ENCODE data around the gene HECTD4.

HECTD4 gene

GRCh38 chr12:112169966-112170365 lies 212.3 kb downstream of the HECTD4 start:
- Histone ChIP-seq H3K9ac (ENCODE audit: low read length) (no peak overlapping the region), H3K27ac (ENCODE audit: low read depth, low read length) (no peak overlapping the region), H3K4me3 (ENCODE audit: low read length) (no peak overlapping the region), H3K4me1 (ENCODE audit: control insufficient read depth, insufficient read depth, low read length) (no peaks in the 10 kb centered on the region), H3K36me3 (ENCODE audit: control insufficient read depth, insufficient read depth, low read length) (peaks cover 25% of the 10 kb centered on the region), H3K27me3 (ENCODE audit: control insufficient read depth, insufficient read depth, low read length) (no peaks in the 10 kb centered on the region)

- H3K27ac ChIP-seq (ENCODE audit: low read depth, low read length): no peak overlapping the region
- no peak overlapping the region for H3K9ac ChIP-seq (ENCODE audit: low read length)
- no peaks in the 10 kb centered on the region for H3K27me3 ChIP-seq (ENCODE audit: control insufficient read depth, insufficient read depth, low read length)
- no peaks in the 10 kb centered on the region for H3K4me1 ChIP-seq (ENCODE audit: control insufficient read depth, insufficient read depth, low read length)
- H3K4me3 ChIP-seq (ENCODE audit: low read length): no peak overlapping the region
- peaks cover 22% of the 10 kb centered on the region for H3K36me3 ChIP-seq (ENCODE audit: control insufficient read depth, insufficient read depth, low read length)
These were observed 212.9 kb downstream of the HECTD4 start for GRCh38 chr12:112169161-112169872.

GRCh38 chr12:112168561-112168971 lies 213.7 kb downstream of the HECTD4 start:
- Histone ChIP-seq H3K36me3 (ENCODE audit: control insufficient read depth, insufficient read depth, low read length) (peaks cover 21% of the 10 kb centered on the region), H3K9ac (ENCODE audit: low read length) (no peak overlapping the region), H3K27me3 (ENCODE audit: control insufficient read depth, insufficient read depth, low read length) (no peaks in the 10 kb centered on the region), H3K4me1 (ENCODE audit: control insufficient read depth, insufficient read depth, low read length) (no peaks in the 10 kb centered on the region), H3K4me3 (ENCODE audit: low read length) (no peak overlapping the region), H3K27ac (ENCODE audit: low read depth, low read length) (no peak overlapping the region)

- H3K9ac ChIP-seq (ENCODE audit: low read length): no peak overlapping the region
- no peak overlapping the region for H3K27ac ChIP-seq (ENCODE audit: low read depth, low read length)
- H3K4me1 ChIP-seq (ENCODE audit: control insufficient read depth, insufficient read depth, low read length): no peaks in the 10 kb centered on the region
- H3K36me3 ChIP-seq (ENCODE audit: control insufficient read depth, insufficient read depth, low read length): peaks cover 27% of the 10 kb centered on the region
- H3K4me3 ChIP-seq (ENCODE audit: low read length): no peak overlapping the region
- H3K27me3 ChIP-seq (ENCODE audit: control insufficient read depth, insufficient read depth, low read length): no peaks in the 10 kb centered on the region
These were observed 214.3 kb downstream of the HECTD4 start for GRCh38 chr12:112167718-112168525.

DNA sequence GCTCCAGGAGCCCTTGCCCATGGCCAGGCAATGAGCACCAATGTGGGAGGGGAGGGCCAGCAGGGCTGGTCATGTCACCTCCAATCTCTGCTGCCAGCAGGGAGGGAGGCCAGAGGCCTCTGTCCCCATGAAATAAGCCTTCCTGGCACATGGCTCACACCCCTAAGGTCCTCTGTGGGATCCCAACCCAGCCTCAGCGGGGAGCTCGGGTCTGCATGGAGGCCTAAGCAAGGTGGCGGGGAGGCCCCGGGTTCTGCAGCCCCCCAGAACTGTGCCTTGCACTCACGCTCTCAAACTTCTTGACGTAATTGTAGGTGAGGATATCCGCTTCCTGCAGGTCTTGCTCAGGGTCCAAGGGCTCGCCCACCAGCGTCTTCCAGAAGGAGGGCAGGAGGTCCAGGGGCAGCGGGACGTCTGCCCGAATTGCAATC lies 215.2 kb downstream of the HECTD4 start:
- Histone ChIP-seq H3K27ac (ENCODE audit: low read depth, low read length) (no peak overlapping the region), H3K4me3 (ENCODE audit: low read length) (no peak overlapping the region), H3K36me3 (ENCODE audit: control insufficient read depth, insufficient read depth, low read length) (peaks cover 25% of the 10 kb centered on the region), H3K4me1 (ENCODE audit: control insufficient read depth, insufficient read depth, low read length) (no peaks in the 10 kb centered on the region), H3K27me3 (ENCODE audit: control insufficient read depth, insufficient read depth, low read length) (no peaks in the 10 kb centered on the region), H3K9ac (ENCODE audit: low read length) (no peak overlapping the region)

GRCh38 chr12:112166051-112167015 lies 215.9 kb downstream of the HECTD4 start:
- H3K4me3 ChIP-seq (ENCODE audit: low read length): no peak overlapping the region
- H3K27ac ChIP-seq (ENCODE audit: low read depth, low read length): no peak overlapping the region
- no peak overlapping the region for H3K9ac ChIP-seq (ENCODE audit: low read length)
- H3K36me3 ChIP-seq (ENCODE audit: control insufficient read depth, insufficient read depth, low read length): peaks cover 24% of the 10 kb centered on the region
- H3K4me1 ChIP-seq (ENCODE audit: control insufficient read depth, insufficient read depth, low read length): no peaks in the 10 kb centered on the region
- H3K27me3 ChIP-seq (ENCODE audit: control insufficient read depth, insufficient read depth, low read length): no peaks in the 10 kb centered on the region

DNA sequence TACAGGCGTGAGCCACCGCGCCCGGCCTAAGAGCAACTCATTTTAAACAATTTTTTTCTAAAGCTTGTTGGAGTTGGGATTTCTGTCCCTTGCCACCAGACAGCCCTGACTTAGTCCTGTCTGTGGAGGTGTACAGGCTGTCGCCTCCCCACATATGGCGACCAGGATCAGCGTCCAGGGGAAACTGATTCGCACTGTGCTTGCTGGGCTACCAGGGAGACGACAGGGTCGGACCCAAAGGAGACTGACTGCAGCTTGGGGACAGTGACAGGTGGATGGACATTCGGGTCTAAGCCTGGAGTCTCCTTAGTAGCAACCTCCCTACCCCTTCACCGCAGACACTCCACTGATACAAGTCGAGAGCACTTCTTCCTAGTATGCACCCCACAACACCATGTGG lies 216.6 kb downstream of the HECTD4 start:
- H3K9ac ChIP-seq (ENCODE audit: low read length): no peak overlapping the region
- no peak overlapping the region for H3K4me3 ChIP-seq (ENCODE audit: low read length)
- H3K27me3 ChIP-seq (ENCODE audit: control insufficient read depth, insufficient read depth, low read length): no peaks in the 10 kb centered on the region
- no peak overlapping the region for H3K27ac ChIP-seq (ENCODE audit: low read depth, low read length)
- H3K36me3 ChIP-seq (ENCODE audit: control insufficient read depth, insufficient read depth, low read length): peaks cover 23% of the 10 kb centered on the region
- no peaks in the 10 kb centered on the region for H3K4me1 ChIP-seq (ENCODE audit: control insufficient read depth, insufficient read depth, low read length)

DNA sequence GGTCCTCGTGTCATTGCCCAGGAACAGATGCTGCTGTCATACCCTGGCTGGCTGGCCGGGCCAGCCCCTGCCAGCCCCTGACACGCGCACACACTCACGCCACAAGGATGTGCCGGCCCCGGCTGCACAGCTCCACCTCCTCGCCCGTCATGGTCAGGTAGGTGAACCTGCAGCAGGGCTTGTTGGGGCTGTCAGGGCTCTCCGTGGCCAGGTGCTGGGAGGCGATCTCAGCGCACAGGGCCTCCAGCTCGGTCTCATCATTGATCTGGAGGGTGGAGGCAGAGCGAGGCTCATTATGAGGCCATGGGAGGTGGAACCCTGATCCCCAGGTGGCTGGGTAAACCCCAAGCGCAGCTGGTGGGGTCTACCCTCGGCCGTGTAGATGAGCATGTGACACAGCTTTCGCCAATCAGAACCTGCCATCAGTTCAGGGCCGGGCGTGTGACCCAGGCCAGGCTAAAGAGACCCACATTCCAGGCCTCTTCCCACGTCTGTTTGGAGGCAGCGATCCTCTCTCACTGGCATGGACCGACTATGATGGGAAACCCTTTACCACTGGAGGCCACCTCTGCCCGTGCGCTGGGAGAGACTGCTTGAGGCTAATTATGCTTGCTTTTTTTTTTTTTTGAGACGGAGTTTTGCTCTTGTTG lies 218.1 kb downstream of the HECTD4 start:
- Histone ChIP-seq H3K27ac (ENCODE audit: low read depth, low read length) (no peak overlapping the region), H3K36me3 (ENCODE audit: control insufficient read depth, insufficient read depth, low read length) (peaks cover 33% of the 10 kb centered on the region), H3K27me3 (ENCODE audit: control insufficient read depth, insufficient read depth, low read length) (no peaks in the 10 kb centered on the region), H3K9ac (ENCODE audit: low read length) (no peak overlapping the region), H3K4me3 (ENCODE audit: low read length) (no peak overlapping the region), H3K4me1 (ENCODE audit: control insufficient read depth, insufficient read depth, low read length) (no peaks in the 10 kb centered on the region)

DNA sequence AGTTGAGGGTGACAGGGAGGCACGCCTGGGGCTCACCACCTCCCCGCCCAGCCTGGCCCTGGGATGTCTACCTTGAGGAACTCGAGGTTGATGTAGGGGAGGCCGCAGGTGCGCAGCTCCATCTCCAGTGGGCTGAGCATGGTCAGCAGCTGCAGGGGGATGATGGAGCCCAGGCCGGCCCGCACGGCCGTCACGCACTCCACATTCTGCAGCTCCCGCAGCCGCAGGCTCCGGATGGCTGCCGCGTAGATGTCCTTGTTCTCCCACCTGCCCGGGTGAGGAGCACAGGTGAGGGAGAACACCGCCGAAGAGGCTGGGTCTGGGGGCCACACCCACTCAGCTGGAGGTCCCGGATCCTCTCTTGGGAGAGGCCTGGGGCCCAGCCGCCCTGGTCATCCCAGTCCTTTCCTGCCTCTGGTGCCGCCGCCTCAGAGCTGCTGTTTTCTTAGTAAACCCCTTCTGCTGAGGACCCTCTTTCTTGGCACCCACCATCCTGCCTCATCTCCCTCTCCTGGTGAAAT lies 218.7 kb downstream of the HECTD4 start:
- Histone ChIP-seq H3K36me3 (ENCODE audit: control insufficient read depth, insufficient read depth, low read length) (peaks cover 31% of the 10 kb centered on the region), H3K4me3 (ENCODE audit: low read length) (no peak overlapping the region), H3K4me1 (ENCODE audit: control insufficient read depth, insufficient read depth, low read length) (no peaks in the 10 kb centered on the region), H3K27ac (ENCODE audit: low read depth, low read length) (no peak overlapping the region), H3K9ac (ENCODE audit: low read length) (no peak overlapping the region), H3K27me3 (ENCODE audit: control insufficient read depth, insufficient read depth, low read length) (no peaks in the 10 kb centered on the region)

DNA sequence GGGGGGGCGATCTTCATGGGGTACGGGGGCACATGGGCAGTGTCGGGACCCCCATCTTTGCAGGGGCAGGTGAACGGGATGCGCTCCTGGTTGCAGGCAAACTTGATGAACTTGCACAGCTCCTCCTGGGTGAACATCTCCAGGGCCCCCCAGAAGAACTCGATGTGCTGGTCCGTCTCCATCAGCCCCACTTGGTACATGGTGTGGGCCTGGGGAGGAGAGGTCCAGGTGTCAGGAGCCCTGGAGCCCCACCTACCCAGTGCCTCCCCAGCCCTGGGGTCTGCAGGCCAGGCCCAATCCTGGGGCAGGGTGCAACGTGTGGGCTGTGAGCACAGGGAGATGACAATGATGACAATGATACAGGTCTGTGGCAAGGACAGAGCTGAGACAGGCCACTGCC lies 219.2 kb downstream of the HECTD4 start:
- no peak overlapping the region for H3K9ac ChIP-seq (ENCODE audit: low read length)
- no peak overlapping the region for H3K4me3 ChIP-seq (ENCODE audit: low read length)
- peaks cover 33% of the 10 kb centered on the region for H3K36me3 ChIP-seq (ENCODE audit: control insufficient read depth, insufficient read depth, low read length)
- no peak overlapping the region for H3K27ac ChIP-seq (ENCODE audit: low read depth, low read length)
- H3K4me1 ChIP-seq (ENCODE audit: control insufficient read depth, insufficient read depth, low read length): no peaks in the 10 kb centered on the region
- no peaks in the 10 kb centered on the region for H3K27me3 ChIP-seq (ENCODE audit: control insufficient read depth, insufficient read depth, low read length)

- no peaks in the 10 kb centered on the region for H3K4me1 ChIP-seq (ENCODE audit: control insufficient read depth, insufficient read depth, low read length)
- no peak overlapping the region for H3K4me3 ChIP-seq (ENCODE audit: low read length)
- no peak overlapping the region for H3K27ac ChIP-seq (ENCODE audit: low read depth, low read length)
- H3K36me3 ChIP-seq (ENCODE audit: control insufficient read depth, insufficient read depth, low read length): peaks cover 34% of the 10 kb centered on the region
- no peak overlapping the region for H3K9ac ChIP-seq (ENCODE audit: low read length)
- no peaks in the 10 kb centered on the region for H3K27me3 ChIP-seq (ENCODE audit: control insufficient read depth, insufficient read depth, low read length)
These were observed 219.9 kb downstream of the HECTD4 start for GRCh38 chr12:112162241-112162790.
